PC-9 (cell line): ENCODE measurements around the gene BPTF. TPM values are rescaled to one million over a fixed set of nuclear protein-coding genes. Genes with fewer than 3 reads are reported as not detected.

Experiments
- BruUV-seq: library from RNA; stranded (reverse); fragments of 400-500 nt; replicated peaks from 2 replicates; lab custom pipeline; 2021; lab: Mats Ljungman, UMichigan
- CTCF ChIA-PET: fragments of 300-600 bp; sonication (Branson Sonifier 250); formaldehyde crosslinking; loops from one replicate; lab custom pipeline; 2022; ENCODE audit warnings: antibody characterized with exemption; lab: Charles Lee
- POLR2A ChIA-PET: fragments of 300-600 bp; sonication (Branson Sonifier 250); formaldehyde crosslinking; loops from one replicate; lab custom pipeline; 2022; ENCODE audit warnings: antibody characterized with exemption; ENCODE audit not compliant: unreplicated experiment; lab: Charles Lee
- DNase-seq, 2 experiments: peaks; one replicate each; pipeline versions ENCODE4 v3.0.0 to v3.0.0-alpha.2; 2015 to 2022; ENCODE audit warnings: mixed read lengths in 1 of 2
- H2AFZ ChIP-seq: fragments of 200-600 bp; sonication (generic); 2 replicates; pipeline ENCODE4 v1.8.1; 2017; ENCODE audit warnings: antibody characterized with exemption
- H3F3A ChIP-seq: fragments of 200-600 bp; sonication (generic); 2 replicates; pipeline ENCODE4 v1.8.1; 2017; ENCODE audit warnings: antibody characterized with exemption, mild to moderate bottlenecking, low read depth; ENCODE audit not compliant: insufficient read depth
- H3K27ac ChIP-seq: fragments of 200-600 bp; sonication (generic); 2 replicates; pipeline ENCODE4 v1.6.1; 2016; ENCODE audit warnings: mixed run types
- H3K27me3 ChIP-seq: fragments of 200-600 bp; sonication (generic); 2 replicates; pipeline ENCODE4 v1.6.1; 2016; ENCODE audit warnings: low read depth, mixed run types; ENCODE audit not compliant: insufficient read depth
- H3K36me3 ChIP-seq: fragments of 200-600 bp; sonication (generic); 2 replicates; pipeline ENCODE4 v1.6.1; 2016; ENCODE audit warnings: low read depth, mixed run types
- H3K4me1 ChIP-seq: fragments of 200-600 bp; sonication (generic); replicated peaks from 2 replicates; pipeline ENCODE4 v1.6.1; 2016; ENCODE audit warnings: mixed run types; ENCODE audit not compliant: insufficient read depth
- H3K4me2 ChIP-seq: fragments of 200-600 bp; sonication (generic); 2 replicates; pipeline ENCODE4 v1.6.1; 2017; ENCODE audit warnings: mixed run types
- H3K4me3 ChIP-seq: fragments of 200-600 bp; sonication (generic); 2 replicates; pipeline ENCODE4 v1.6.1; 2016; ENCODE audit warnings: mixed run types
- H3K79me2 ChIP-seq: fragments of 200-600 bp; sonication (generic); 2 replicates; pipeline ENCODE4 v1.6.1; 2017; ENCODE audit warnings: low read depth, mixed run types
- H3K9me2 ChIP-seq: fragments of 200-600 bp; sonication (generic); 2 replicates; pipeline ENCODE4 v1.8.1; 2017; ENCODE audit warnings: mild to moderate bottlenecking; ENCODE audit not compliant: insufficient read depth
- H3K9me3 ChIP-seq: fragments of 200-600 bp; sonication (generic); 2 replicates; pipeline ENCODE4 v1.8.1; 2016; ENCODE audit warnings: low read depth; ENCODE audit not compliant: insufficient read depth
- H4K20me1 ChIP-seq: fragments of 200-600 bp; sonication (generic); 2 replicates; pipeline ENCODE4 v1.8.1; 2017; ENCODE audit not compliant: insufficient read depth
- CTCF ChIP-seq: fragments of 200-600 bp; sonication (generic); conservative IDR thresholded peaks from 2 replicates; pipeline ENCODE4 v1.6.1; 2017; ENCODE audit warnings: mixed run types, antibody characterized with exemption, mild to moderate bottlenecking, moderate library complexity
- EZH2 ChIP-seq: fragments of 200-600 bp; sonication (generic); IDR thresholded peaks from 2 replicates; pipeline ENCODE4 v1.8.0; 2017; ENCODE audit warnings: antibody characterized with exemption, low read depth
- intact Hi-C: fragments of 100-400 bp; cut with micrococcal nuclease; formaldehyde crosslinking; loops from one replicate; pipeline ENCODE4 v1.10.0; 2022; ENCODE audit not compliant: unreplicated experiment
- total RNA-seq: library from RNA; stranded (reverse); gene quantifications from 2 replicates; pipeline ENCODE4 v1.2.3, GENCODE V29; 2021

BPTF gene
- total RNA-seq, 1 experiment from 2014 or later: 95.6 TPM

DNA sequence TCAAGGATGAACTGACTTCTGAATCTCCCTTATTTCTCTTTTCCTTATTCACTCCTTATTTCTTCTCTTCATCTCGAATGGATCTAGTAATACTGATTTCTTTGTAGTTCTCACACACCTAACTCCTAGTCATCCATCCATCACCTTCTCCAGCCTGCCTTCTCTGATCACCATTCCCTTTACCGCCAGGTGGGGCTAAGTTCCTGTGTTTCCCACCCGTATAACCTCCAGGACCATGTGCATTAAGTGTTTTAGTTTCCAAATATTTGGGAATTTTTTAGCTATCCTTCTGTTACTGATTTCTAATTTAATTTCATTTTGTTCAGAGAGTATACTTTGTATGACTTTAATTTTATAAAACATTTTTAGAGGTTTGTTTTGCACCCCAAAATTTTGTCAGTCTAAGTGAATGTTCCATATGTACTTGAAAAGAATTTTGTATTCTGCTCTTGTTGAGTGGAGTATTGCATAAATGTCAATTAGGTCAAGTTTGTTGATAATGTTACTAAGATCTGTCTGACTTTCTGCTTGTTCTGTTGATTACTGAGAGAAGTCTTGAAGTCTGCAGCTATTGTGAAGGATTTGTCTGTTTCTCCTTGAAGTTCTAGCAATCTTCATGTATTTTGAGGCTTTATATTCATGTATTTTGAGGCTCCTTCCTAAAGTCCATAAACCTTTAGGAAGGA, 8.8 kb downstream of the BPTF start:
- CTCF ChIA-PET: no interaction called here
- H4K20me1 ChIP-seq: peaks cover 48% of the 10 kb centered on the region
- no peak overlapping the region for H3K4me2 ChIP-seq
- no TSS peak for BruUV-seq
- peaks cover 100% of the 10 kb centered on the region for H3K79me2 ChIP-seq
- no peak overlapping the region for H2AFZ ChIP-seq
- intact Hi-C loops: no loop called here
- H3K27ac ChIP-seq: no peak overlapping the region
- H3K4me1 ChIP-seq: no peaks in the 10 kb centered on the region; the same call in 1 of the 2 replicates
- no peaks in the 10 kb centered on the region for H3K9me3 ChIP-seq
- POLR2A ChIA-PET: no interaction called here
- H3K9me2 ChIP-seq: no peaks in the 10 kb centered on the region
- no peaks in the 10 kb centered on the region; the same call in 1 of the 2 replicates for H3F3A ChIP-seq
- no peak for TF ChIP-seq CTCF
- TF ChIP-seq EZH2: no peak
- no peaks in the 10 kb centered on the region; the same call in 1 of the 2 replicates for H3K36me3 ChIP-seq
- no peaks in the 10 kb centered on the region for H3K27me3 ChIP-seq
- no peak for DNase-seq
- H3K4me3 ChIP-seq: no peak overlapping the region

GRCh38 chr17:67834634-67835033, 9.3 kb downstream of the BPTF start:
- POLR2A ChIA-PET: no interaction called here
- no peak overlapping the region for H2AFZ ChIP-seq
- no peaks in the 10 kb centered on the region for H3K9me3 ChIP-seq
- no peak overlapping the region for H3K4me2 ChIP-seq
- no peaks in the 10 kb centered on the region for H3K27me3 ChIP-seq
- TF ChIP-seq EZH2: no peak
- TF ChIP-seq CTCF: no peak
- BruUV-seq: no TSS peak
- CTCF ChIA-PET: no interaction called here
- H4K20me1 ChIP-seq: peaks cover 52% of the 10 kb centered on the region
- no peaks in the 10 kb centered on the region; the same call in 1 of the 2 replicates for H3K36me3 ChIP-seq
- H3F3A ChIP-seq: no peaks in the 10 kb centered on the region; the same call in 1 of the 2 replicates
- no peaks in the 10 kb centered on the region; the same call in 1 of the 2 replicates for H3K4me1 ChIP-seq
- no peak for DNase-seq
- no peak overlapping the region for H3K27ac ChIP-seq
- intact Hi-C loops: no loop called here
- peaks cover 100% of the 10 kb centered on the region for H3K79me2 ChIP-seq
- no peaks in the 10 kb centered on the region for H3K9me2 ChIP-seq
- no peak overlapping the region for H3K4me3 ChIP-seq

DNA sequence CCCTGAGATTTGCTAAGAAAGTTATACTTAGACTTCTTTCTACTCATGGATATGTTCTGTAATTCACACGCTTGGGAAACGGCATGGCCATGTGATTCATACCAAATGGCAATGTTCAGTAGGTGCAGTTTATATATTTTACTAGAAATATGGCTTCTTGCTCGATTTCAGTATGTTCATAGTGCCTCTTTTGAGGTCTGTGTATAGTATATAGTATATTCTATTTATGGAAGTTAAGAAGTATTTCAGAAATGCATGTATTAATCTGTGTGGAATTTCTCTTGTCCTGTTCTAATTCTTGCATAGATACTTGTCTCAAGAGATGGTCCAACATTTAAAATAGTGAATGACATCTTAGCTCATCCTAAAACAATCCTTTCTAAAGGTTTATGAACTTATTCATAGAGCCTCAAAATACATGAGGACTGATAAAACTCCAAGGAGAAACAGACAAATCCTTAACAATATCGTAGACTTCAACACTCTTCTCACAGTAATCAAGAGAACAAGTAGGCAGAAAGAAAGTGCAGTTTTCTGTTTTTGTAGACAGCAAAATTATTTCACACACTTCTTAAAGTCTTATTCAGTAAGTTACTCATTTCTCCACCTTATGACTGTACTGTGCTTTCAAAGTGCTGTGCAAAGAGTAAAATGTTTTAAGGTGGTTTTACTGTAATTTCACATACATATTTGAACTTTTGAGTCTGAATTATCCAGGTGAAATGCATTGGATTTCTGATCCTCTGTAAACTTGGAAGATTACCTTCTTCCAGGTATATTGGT, 11.1 kb downstream of the BPTF start:
- H3K9me2 ChIP-seq: no peaks in the 10 kb centered on the region
- TF ChIP-seq EZH2: no peak
- no peak for TF ChIP-seq CTCF
- H3K79me2 ChIP-seq: peaks cover 98% of the 10 kb centered on the region
- no peaks in the 10 kb centered on the region; the same call in 1 of the 2 replicates for H3K36me3 ChIP-seq
- no peaks in the 10 kb centered on the region for H3K4me1 ChIP-seq
- H3K4me3 ChIP-seq: no peak overlapping the region
- no peak overlapping the region for H2AFZ ChIP-seq
- H3K27ac ChIP-seq: no peak overlapping the region
- intact Hi-C loops: no loop called here
- POLR2A ChIA-PET: no interaction called here
- no peaks in the 10 kb centered on the region for H3K9me3 ChIP-seq
- H4K20me1 ChIP-seq: peaks cover 60% of the 10 kb centered on the region
- BruUV-seq: no TSS peak
- H3K4me2 ChIP-seq: no peak overlapping the region
- no peaks in the 10 kb centered on the region; the same call in 1 of the 2 replicates for H3F3A ChIP-seq
- CTCF ChIA-PET: no interaction called here
- H3K27me3 ChIP-seq: no peaks in the 10 kb centered on the region
- no peak for DNase-seq
